ENCODE measurements around the gene BLOC1S4.
"Not testable (repeated sequence)": the region's sequence is repeated elsewhere in the genome, so short reads cannot be mapped to it uniquely, and the experiment has no call there.

The BLOC1S4 gene

DNA sequence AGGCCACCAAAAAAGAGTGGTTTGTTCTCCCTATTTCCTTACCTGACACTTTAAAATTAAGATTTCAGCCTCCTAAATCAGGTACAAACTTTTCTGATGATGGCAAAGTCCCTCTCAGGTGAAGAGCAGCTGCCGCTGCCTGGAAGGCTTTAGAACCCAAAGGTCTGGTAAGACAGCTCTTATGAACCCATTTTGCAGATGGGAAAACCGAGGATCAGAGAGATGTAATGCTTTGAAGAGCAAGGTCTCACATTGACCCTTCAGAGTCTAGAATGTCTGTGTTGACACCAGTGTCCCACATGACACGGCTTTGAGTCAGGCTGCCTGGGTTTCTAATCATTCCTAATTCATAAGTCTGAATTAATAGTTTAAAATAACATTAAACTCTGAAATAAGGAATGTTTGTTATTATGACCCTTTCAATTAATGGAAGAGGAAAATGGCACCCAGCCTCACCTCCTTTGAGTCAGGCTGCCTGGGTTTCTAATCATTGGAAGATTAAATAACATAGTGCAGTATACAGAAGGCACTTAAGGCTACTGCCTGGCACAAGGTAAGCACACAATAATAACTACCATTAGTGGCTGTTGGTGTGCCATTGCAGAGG is 38.6 kb downstream of the BLOC1S4 start:
- no peaks in the 10 kb centered on the region for H3K36me3 ChIP-seq (ENCODE audit: control insufficient read depth, insufficient read depth, low read length)
- H3K27me3 ChIP-seq (ENCODE audit: control insufficient read depth, insufficient read depth, low read length) = no peaks in the 10 kb centered on the region
- H3K27ac ChIP-seq (ENCODE audit: low read depth, low read length) = no peak overlapping the region
- no peak overlapping the region for H3K9ac ChIP-seq (ENCODE audit: low read length)
- H3K4me1 ChIP-seq (ENCODE audit: control insufficient read depth, insufficient read depth, low read length) = no peaks in the 10 kb centered on the region
- H3K4me3 ChIP-seq (ENCODE audit: low read length) = no peak overlapping the region

DNA sequence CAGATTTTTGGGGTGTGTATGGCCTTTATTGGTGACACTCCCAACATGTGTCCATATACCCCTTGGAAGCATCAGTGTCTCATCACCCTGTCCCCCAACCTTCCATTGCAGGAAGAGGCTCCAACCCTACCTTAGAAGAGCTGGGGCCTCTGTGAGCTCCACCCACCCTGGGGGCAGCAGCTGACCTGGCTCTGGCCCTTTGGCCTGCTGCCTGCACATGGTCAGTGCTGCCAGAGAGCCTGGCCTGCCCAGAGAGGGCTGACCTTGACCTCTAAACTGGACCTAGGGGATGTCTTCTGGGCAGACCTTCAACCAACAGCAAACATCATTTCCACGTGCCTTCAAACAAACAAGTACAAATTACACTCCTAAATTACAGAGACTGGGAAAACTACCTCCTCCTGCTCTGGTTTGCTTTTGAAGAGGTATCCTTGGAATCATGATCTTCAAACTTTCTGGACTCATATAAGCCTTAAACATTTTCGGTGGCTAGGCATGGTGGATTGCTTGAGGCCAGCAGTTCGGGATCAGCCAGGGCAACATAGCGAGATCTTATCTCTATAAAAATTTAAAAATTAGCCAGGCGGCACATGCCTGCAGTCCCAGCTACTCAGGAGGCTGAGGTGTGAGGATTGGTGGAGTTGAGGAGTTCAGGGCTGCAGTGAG is 39.2 kb downstream of the BLOC1S4 start:
- Histone ChIP-seq H3K27ac (ENCODE audit: low read depth, low read length) (no peak overlapping the region), H3K9ac (ENCODE audit: low read length) (no peak overlapping the region), H3K27me3 (ENCODE audit: control insufficient read depth, insufficient read depth, low read length) (no peaks in the 10 kb centered on the region), H3K4me3 (ENCODE audit: low read length) (no peak overlapping the region), H3K4me1 (ENCODE audit: control insufficient read depth, insufficient read depth, low read length) (no peaks in the 10 kb centered on the region), H3K36me3 (ENCODE audit: control insufficient read depth, insufficient read depth, low read length) (no peaks in the 10 kb centered on the region)

DNA sequence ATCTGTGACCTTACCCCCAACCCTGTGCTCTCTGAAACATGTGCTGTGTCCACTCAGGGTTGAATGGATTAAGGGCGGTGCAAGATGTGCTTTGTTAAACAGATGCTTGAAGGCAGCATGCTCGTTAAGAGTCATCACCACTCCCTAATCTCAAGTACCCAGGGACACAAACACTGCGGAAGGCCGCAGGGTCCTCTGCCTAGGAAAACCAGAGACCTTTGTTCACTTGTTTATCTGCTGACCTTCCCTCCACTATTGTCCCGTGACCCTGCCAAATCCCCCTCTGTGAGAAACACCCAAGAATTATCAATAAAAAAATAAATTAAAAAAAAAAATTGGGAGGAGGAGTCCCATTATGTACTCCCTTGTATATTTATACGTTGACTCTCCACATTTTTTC is 40.4 kb downstream of the BLOC1S4 start:
- H3K4me1 ChIP-seq (ENCODE audit: control insufficient read depth, insufficient read depth, low read length); H3K36me3 ChIP-seq (ENCODE audit: control insufficient read depth, insufficient read depth, low read length); H3K4me3 ChIP-seq (ENCODE audit: low read length); H3K9ac ChIP-seq (ENCODE audit: low read length); H3K27me3 ChIP-seq (ENCODE audit: control insufficient read depth, insufficient read depth, low read length); H3K27ac ChIP-seq (ENCODE audit: low read depth, low read length): not testable (repeated sequence)

DNA sequence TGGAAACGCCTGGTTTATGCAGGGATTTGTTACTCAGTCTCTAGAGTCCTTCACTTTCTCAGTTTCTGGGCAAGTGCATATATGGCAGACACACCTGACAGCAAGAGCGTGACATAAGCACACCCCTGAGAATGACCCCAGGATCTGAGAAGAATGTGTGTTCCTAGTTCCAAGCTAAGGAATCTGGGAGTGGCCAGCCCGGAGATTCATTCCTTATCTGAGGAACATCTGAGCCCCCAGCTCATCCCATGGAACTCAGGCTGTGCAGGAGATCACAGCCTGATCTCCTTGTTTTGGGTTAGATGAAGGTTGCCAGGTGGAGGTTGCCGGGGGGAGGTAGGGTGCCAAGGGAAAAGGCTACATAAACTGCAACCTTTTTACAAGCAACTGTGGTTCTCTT is 42.8 kb downstream of the BLOC1S4 start:
- H3K4me1 ChIP-seq (ENCODE audit: control insufficient read depth, insufficient read depth, low read length) = no peaks in the 10 kb centered on the region
- no peaks in the 10 kb centered on the region for H3K27me3 ChIP-seq (ENCODE audit: control insufficient read depth, insufficient read depth, low read length)
- no peak overlapping the region for H3K27ac ChIP-seq (ENCODE audit: low read depth, low read length)
- H3K9ac ChIP-seq (ENCODE audit: low read length) = no peak overlapping the region
- no peak overlapping the region for H3K4me3 ChIP-seq (ENCODE audit: low read length)
- no peaks in the 10 kb centered on the region for H3K36me3 ChIP-seq (ENCODE audit: control insufficient read depth, insufficient read depth, low read length)

DNA sequence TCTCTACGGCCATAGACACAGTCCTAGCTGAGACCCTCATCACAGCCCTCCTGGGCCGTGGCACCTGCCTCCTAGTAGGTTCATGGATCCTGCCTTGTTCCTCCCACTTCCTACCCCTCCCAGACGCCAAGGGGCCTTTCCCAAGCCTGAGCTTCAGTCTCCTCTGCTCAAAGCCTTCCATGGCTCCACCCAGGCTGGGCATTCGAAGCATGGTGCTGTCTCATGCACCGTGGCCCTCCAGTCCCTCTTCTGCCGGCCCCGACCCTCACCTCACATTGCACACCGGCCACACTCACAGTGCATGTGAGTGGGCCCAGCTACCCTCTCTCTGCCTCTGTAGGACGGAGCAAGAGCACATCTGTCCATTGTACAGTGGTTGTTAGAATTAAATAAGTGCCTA is 44.9 kb downstream of the BLOC1S4 start:
- Histone ChIP-seq H3K4me1 (ENCODE audit: control insufficient read depth, insufficient read depth, low read length) (no peaks in the 10 kb centered on the region), H3K27me3 (ENCODE audit: control insufficient read depth, insufficient read depth, low read length) (no peaks in the 10 kb centered on the region), H3K36me3 (ENCODE audit: control insufficient read depth, insufficient read depth, low read length) (no peaks in the 10 kb centered on the region), H3K9ac (ENCODE audit: low read length) (no peak overlapping the region), H3K27ac (ENCODE audit: low read depth, low read length) (no peak overlapping the region), H3K4me3 (ENCODE audit: low read length) (no peak overlapping the region)

DNA sequence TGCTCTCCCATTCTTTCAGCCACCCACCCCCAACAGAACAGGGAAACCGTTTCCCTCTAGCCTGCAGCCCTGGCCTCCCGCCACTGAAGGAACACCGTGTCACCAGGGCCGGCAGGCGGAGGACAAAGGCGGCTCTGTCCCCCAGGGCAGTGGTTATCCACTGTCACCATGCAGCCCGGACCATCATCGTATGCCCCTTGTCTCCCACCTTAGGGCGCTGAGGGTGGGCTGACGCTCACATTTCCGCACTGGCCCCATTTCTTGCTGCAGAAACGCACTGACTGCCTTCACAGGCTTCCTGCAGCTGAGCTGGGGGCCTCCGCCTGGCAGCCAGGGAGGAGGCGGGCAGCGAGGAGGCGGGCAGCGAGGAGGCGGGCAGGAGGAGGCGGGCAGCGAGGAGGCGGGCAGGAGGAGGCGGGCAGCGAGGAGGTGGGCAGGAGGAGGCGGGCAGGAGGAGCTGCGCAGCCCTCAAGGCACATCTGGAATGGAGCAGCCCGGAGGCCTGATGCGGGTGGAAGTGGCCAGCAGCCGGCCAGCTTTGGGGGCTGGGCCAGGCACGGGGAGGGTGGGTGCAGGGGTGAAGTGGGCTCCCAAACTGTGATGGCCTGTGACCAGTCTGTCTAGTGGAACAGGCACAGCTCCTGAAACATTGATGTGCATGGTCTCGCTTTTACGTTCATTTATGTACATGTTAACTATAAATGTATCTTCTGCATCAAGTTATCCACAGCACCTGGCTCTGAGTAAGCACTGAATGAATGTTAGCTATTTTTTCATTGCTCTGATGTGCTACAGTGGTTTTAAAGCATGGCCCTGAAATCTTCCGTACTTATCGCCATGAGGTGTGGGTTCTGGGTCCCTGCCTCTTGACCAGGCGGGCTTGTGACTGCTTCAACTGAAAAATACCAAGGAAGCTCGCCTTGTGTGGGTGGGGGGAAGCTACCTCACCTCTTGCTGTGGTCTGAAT is 46.0 kb downstream of the BLOC1S4 start:
- Histone ChIP-seq H3K27me3 (ENCODE audit: control insufficient read depth, insufficient read depth, low read length) (no peaks in the 10 kb centered on the region), H3K36me3 (ENCODE audit: control insufficient read depth, insufficient read depth, low read length) (no peaks in the 10 kb centered on the region), H3K9ac (ENCODE audit: low read length) (no peak overlapping the region), H3K4me1 (ENCODE audit: control insufficient read depth, insufficient read depth, low read length) (no peaks in the 10 kb centered on the region), H3K4me3 (ENCODE audit: low read length) (no peak overlapping the region), H3K27ac (ENCODE audit: low read depth, low read length) (no peak overlapping the region)

DNA sequence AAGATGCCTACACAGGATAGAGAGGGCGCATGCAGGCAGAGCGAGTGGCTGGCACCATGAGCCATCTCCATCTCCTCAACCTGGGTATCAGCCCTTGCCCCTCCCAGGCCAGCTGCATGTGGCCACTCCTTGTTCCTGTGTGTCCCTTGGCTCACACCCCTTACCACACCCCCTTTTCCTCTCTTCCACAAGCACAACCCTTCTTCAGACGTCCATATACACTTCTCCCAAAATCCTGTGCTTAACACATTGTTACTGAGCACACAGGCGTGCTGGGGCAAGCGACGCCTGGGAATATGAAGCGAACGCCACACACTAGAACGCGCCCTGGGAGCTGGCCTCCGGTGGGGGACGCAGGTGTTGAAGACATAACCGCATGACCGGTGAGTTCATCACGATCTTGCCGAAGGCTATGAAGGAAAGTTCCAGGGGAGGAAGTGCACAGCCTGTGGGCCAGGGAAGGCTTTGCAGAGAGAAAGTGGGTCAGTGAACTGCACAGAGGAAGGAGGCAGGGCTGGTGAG is 47.4 kb downstream of the BLOC1S4 start:
- Histone ChIP-seq H3K36me3 (ENCODE audit: control insufficient read depth, insufficient read depth, low read length) (no peaks in the 10 kb centered on the region), H3K4me3 (ENCODE audit: low read length) (no peak overlapping the region), H3K27me3 (ENCODE audit: control insufficient read depth, insufficient read depth, low read length) (no peaks in the 10 kb centered on the region), H3K4me1 (ENCODE audit: control insufficient read depth, insufficient read depth, low read length) (no peaks in the 10 kb centered on the region), H3K27ac (ENCODE audit: low read depth, low read length) (no peak overlapping the region), H3K9ac (ENCODE audit: low read length) (no peak overlapping the region)

DNA sequence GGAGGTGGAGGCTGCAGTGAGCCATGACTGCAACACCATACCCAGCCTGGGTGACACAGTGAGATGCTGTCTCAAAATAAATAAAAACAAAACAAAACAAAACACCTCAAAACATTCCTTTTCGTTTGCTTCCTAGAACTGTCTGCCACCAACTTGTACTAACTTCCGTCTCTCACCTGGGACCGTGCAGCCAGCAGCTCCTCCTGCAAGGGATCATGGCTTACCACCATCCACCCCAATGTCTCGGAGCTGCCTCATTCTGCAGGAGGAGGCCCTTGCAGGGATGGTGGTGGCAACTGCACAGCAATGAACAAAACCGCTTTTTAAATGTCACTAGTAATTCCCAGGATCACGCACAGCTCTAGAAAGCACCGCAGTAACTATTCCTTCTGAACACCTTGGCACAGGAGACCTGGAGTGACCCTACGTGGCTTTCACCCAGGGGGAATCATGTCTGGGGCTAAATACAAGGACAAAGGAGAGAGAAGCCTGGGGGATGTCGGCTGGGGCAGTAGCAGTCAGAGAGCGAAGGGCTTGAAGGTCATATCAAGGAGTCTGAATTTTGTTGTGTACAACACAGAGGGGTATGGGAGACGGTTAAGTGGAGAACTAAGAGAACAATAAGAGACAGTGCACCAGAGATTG is 49.1 kb downstream of the BLOC1S4 start:
- H3K4me1 ChIP-seq (ENCODE audit: control insufficient read depth, insufficient read depth, low read length) = no peaks in the 10 kb centered on the region
- no peaks in the 10 kb centered on the region for H3K27me3 ChIP-seq (ENCODE audit: control insufficient read depth, insufficient read depth, low read length)
- H3K36me3 ChIP-seq (ENCODE audit: control insufficient read depth, insufficient read depth, low read length) = no peaks in the 10 kb centered on the region
- no peak overlapping the region for H3K4me3 ChIP-seq (ENCODE audit: low read length)
- no peak overlapping the region for H3K9ac ChIP-seq (ENCODE audit: low read length)
- H3K27ac ChIP-seq (ENCODE audit: low read depth, low read length) = no peak overlapping the region

DNA sequence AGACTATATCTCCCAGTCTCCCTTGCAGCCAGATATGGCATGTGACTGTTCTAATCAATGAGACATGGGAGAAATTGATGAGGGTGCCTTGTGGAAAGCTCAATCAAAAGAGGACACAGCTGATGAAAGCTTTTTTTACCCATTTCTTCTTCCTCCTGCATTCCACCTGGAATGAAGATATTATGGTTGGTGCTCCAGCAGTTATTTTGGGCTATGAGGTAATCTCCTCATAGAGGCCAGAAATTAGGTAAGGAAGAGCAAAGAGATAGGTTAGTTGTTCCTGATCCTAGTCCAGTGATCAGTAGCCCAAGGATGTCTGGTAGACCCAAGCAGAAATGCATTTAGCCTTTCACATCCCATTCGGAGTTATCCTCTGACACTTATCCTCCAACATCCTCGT is 49.7 kb downstream of the BLOC1S4 start:
- no peak overlapping the region for H3K27ac ChIP-seq (ENCODE audit: low read depth, low read length)
- no peaks in the 10 kb centered on the region for H3K36me3 ChIP-seq (ENCODE audit: control insufficient read depth, insufficient read depth, low read length)
- no peak overlapping the region for H3K9ac ChIP-seq (ENCODE audit: low read length)
- no peaks in the 10 kb centered on the region for H3K27me3 ChIP-seq (ENCODE audit: control insufficient read depth, insufficient read depth, low read length)
- H3K4me1 ChIP-seq (ENCODE audit: control insufficient read depth, insufficient read depth, low read length) = no peaks in the 10 kb centered on the region
- no peak overlapping the region for H3K4me3 ChIP-seq (ENCODE audit: low read length)

All from rectal smooth muscle tissue (tissue), 1 donor.